NT2/D1 (cell line): ENCODE measurements around the gene MICALL2.

Experiments
- DNase-seq: peaks from one replicate; pipeline ENCODE4 v3.0.0-alpha.2; 2011; ENCODE audit warnings: low read depth, low spot score
- H3K27me3 ChIP-seq: 2 replicates; pipeline ENCODE4 v1.6.0; 2011; ENCODE audit warnings: mild to moderate bottlenecking; ENCODE audit not compliant: insufficient read length, insufficient read depth
- H3K36me3 ChIP-seq: 2 replicates; pipeline ENCODE4 v1.6.1; 2011; ENCODE audit warnings: mild to moderate bottlenecking, low read length, mixed read lengths; ENCODE audit not compliant: insufficient read depth, insufficient read length
- H3K4me1 ChIP-seq: 2 replicates; pipeline ENCODE4 v1.5.1; 2011; ENCODE audit not compliant: insufficient read depth, insufficient read length
- H3K4me3 ChIP-seq: 2 replicates; pipeline ENCODE4 v1.5.1; 2011; ENCODE audit warnings: low read depth; ENCODE audit not compliant: insufficient read length
- H3K9ac ChIP-seq: 2 replicates; pipeline ENCODE4 v1.6.0; 2011; ENCODE audit warnings: low read depth; ENCODE audit not compliant: insufficient read length
- H3K9me3 ChIP-seq: 2 replicates; pipeline ENCODE4 v1.5.1; 2011; ENCODE audit warnings: mild to moderate bottlenecking, low read length; ENCODE audit not compliant: insufficient read depth
- SUZ12 ChIP-seq: IDR thresholded peaks from 2 replicates; pipeline ENCODE4 v1.6.1; 2011; ENCODE audit not compliant: insufficient read length, insufficient read depth; ENCODE audit errors: extremely low read depth
- YY1 ChIP-seq: IDR thresholded peaks from 2 replicates; pipeline ENCODE4 v1.6.1; 2011; ENCODE audit not compliant: insufficient read length, insufficient read depth
- ZNF274 ChIP-seq: IDR thresholded peaks from 2 replicates; pipeline ENCODE4 v1.6.1; 2011; ENCODE audit warnings: mild to moderate bottlenecking, low read depth, low read length

The MICALL2 gene

GRCh38 chr7:1400371-1400770, 58.9 kb downstream of the MICALL2 start:
- Histone ChIP-seq H3K27me3 (peaks cover 63% of the 10 kb centered on the region), H3K9me3 (no peaks in the 10 kb centered on the region; the same call in 1 of the 2 replicates), H3K9ac (no peak overlapping the region), H3K36me3 (no peaks in the 10 kb centered on the region), H3K4me1 (peaks cover 4% of the 10 kb centered on the region), H3K4me3 (no peak overlapping the region)
- DNase-seq, result no peak
- TF ChIP-seq ZNF274, result no peak
- no peak for TF ChIP-seq YY1
- no peak for TF ChIP-seq SUZ12

DNA sequence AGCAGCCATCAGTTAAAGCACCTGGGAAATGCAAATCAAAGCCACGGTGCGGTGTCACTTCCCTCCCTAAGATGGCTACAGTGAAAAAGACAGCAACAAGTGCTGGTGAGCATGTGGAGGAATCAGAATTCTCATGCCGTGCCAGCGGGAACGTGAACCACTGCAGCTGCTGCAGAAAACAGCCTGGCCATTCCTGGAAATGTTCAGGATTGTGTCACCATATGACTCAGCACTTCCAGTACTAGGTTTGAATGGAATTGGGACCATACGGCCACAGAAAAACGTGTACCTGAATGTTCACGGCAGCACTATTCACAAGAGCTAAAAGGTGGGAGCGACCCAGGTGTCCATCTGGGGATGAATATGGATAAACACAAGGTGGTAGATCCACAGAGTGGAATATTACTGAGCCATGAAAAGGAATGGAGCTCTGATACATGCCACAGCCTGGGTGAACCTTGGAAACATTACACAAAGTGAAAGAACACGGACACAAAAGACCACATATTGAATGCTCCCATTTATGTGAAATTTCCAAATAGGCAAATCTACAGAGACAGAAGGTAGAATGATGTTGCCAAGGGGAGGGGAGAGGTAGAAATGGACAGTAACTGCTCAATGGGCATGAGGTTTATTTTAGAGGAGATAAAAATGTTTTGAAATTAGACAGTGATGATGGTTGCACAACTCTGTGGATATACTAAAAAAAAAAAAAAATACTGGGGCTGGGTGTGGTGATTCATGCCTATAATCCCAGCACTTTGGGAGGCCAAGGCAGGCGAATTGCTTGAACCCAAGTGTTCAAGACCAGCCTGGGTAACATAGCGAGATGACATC, 61.6 kb downstream of the MICALL2 start:
- H3K4me1 ChIP-seq, result no peaks in the 10 kb centered on the region
- peaks cover 10% of the 10 kb centered on the region; the same call in 1 of the 2 replicates for H3K9me3 ChIP-seq
- no peak for DNase-seq
- no peak overlapping the region for H3K9ac ChIP-seq
- no peak overlapping the region for H3K4me3 ChIP-seq
- H3K36me3 ChIP-seq, result no peaks in the 10 kb centered on the region
- TF ChIP-seq SUZ12, result no peak
- no peak for TF ChIP-seq ZNF274
- no peak for TF ChIP-seq YY1
- peaks cover 52% of the 10 kb centered on the region for H3K27me3 ChIP-seq

- H3K9me3 ChIP-seq, result peaks cover 22% of the 10 kb centered on the region; the same call in 1 of the 2 replicates
- no peak overlapping the region for H3K4me3 ChIP-seq
- no peaks in the 10 kb centered on the region for H3K36me3 ChIP-seq
- H3K4me1 ChIP-seq, result no peaks in the 10 kb centered on the region
- DNase-seq, result no peak
- no peak for TF ChIP-seq SUZ12
- H3K27me3 ChIP-seq, result peaks cover 44% of the 10 kb centered on the region
- no peak overlapping the region for H3K9ac ChIP-seq
Measured at GRCh38 chr7:1396195-1396594, 63.1 kb downstream of the MICALL2 start.

DNA sequence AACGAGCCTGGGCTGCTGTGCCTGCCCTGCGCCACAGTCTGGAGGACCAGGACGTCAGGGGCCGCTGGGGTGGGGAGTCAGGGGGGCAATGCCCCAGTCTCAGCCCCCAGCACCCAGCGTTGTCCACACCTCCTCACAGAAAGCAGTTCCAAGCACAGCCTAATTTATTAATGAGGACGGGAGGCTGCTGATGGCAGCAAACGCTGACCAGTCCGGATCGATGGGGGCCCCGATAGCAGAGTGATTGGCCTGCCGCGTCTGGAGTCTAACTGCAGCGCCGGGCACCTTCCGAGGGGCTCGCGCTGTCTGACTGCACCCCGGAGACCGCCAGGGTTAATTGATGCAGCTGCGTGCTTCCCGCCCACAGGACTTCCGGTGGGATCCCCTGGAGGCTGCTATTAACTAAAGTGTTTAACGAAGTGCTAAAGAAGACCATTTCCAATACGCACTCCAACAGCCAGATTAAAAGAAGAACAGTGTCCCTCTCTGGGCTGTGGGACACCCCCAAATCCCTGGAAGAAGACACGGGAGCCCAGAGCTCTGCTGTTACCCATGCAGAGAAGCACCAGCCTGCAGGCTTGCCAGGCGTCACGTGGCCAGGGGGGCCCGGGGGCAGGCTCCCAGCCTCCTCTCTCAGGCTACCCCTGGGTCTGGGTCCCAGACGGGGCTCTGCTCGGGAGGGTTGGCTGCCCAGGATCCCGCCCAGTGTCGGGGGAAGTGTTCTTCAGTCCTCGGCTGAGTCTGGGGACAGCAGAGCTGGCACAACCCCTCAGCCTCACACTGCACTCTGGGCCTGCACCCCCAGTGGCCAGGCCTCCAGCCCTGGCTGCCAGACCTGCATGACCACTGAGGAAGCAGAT, 63.8 kb downstream of the MICALL2 start:
- Histone ChIP-seq H3K4me3 (no peak overlapping the region), H3K9me3 (peaks cover 23% of the 10 kb centered on the region; the same call in 1 of the 2 replicates), H3K27me3 (peaks cover 39% of the 10 kb centered on the region), H3K4me1 (no peaks in the 10 kb centered on the region), H3K9ac (no peak overlapping the region), H3K36me3 (no peaks in the 10 kb centered on the region)
- TF ChIP-seq SUZ12 (no peak), ZNF274 (no peak), YY1 (no peak)
- no peak for DNase-seq

DNA sequence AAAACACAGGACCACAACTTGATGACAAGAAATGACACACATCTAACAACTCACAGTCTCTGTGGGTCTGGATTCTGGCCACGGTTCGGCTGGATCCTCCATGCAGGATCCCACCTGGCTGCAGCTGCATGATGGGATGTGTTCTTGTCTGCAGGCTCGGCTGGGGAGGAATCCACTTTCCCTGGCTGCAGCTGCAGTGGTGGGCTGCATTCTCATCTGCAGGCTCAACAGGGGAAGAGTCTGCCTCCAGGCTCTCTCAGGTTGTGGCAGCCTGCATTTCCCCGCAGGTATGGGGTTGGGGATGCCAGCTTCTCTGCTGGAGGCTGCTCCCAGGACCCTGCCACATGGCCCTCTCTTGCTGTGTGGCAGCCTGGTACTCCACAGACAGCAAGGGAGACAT, 64.9 kb downstream of the MICALL2 start:
- DNase-seq, result no peak
- H3K4me3 ChIP-seq, result no peak overlapping the region
- H3K27me3 ChIP-seq, result peaks cover 30% of the 10 kb centered on the region
- no peak overlapping the region for H3K9ac ChIP-seq
- H3K36me3 ChIP-seq, result no peaks in the 10 kb centered on the region
- H3K9me3 ChIP-seq, result peaks cover 23% of the 10 kb centered on the region; the same call in 1 of the 2 replicates
- TF ChIP-seq SUZ12 (no peak), YY1 (no peak), ZNF274 (no peak)
- no peaks in the 10 kb centered on the region for H3K4me1 ChIP-seq

DNA sequence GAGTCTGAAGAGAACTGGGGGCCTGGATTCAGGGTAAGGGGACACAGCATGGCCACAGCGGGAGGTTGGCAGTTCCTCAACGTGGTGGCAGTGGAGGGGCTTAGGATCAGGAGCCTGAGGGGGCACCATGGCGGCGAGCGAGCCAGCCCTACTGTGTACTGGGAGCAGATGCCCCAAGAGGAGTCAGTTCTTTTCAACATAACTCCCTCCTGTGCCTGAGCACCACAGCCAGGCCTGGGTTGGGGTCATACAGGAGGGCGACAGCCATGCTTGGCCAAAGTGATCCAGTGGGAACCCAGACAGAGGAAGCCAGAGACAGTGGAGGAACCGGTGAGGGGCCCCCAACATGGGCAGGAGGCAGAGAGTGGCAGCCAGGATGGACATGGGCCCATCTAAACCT, 65.8 kb downstream of the MICALL2 start:
- Histone ChIP-seq H3K9me3 (peaks cover 23% of the 10 kb centered on the region; the same call in 1 of the 2 replicates), H3K36me3 (no peaks in the 10 kb centered on the region), H3K4me3 (no peak overlapping the region), H3K9ac (no peak overlapping the region), H3K27me3 (peaks cover 23% of the 10 kb centered on the region), H3K4me1 (peaks cover 5% of the 10 kb centered on the region)
- no peak for TF ChIP-seq ZNF274
- no peak for TF ChIP-seq SUZ12
- TF ChIP-seq YY1, result no peak
- DNase-seq, result no peak

GRCh38 chr7:1392556-1392955, 66.7 kb downstream of the MICALL2 start:
- no peak for DNase-seq
- peaks cover 23% of the 10 kb centered on the region; the same call in 1 of the 2 replicates for H3K9me3 ChIP-seq
- no peak overlapping the region for H3K9ac ChIP-seq
- no peaks in the 10 kb centered on the region for H3K36me3 ChIP-seq
- H3K4me1 ChIP-seq, result peaks cover 5% of the 10 kb centered on the region
- H3K4me3 ChIP-seq, result no peak overlapping the region
- no peak for TF ChIP-seq YY1
- TF ChIP-seq SUZ12, result no peak
- TF ChIP-seq ZNF274, result no peak
- H3K27me3 ChIP-seq, result peaks cover 23% of the 10 kb centered on the region
